Endodermal cell (in vitro differentiated cells): ENCODE results near the gene LRRC2. TPM values are rescaled to one million over a fixed set of nuclear protein-coding genes. Genes with fewer than 3 reads are reported as not detected.
"Not testable (repeated sequence)": the region's sequence is repeated elsewhere in the genome, so short reads cannot be mapped to it uniquely, and the experiment has no call there.

Experiments used
- DNase-seq: peaks from one replicate; pipeline ENCODE4 v3.0.0-alpha.2; 2017
- H3K27ac ChIP-seq: 2 replicates; pipeline ENCODE4 v1.5.1; 2013; ENCODE audit warnings: mild to moderate bottlenecking, low read depth, low read length, moderate library complexity
- H3K27me3 ChIP-seq: 2 replicates; pipeline ENCODE4 v1.6.1; 2013; ENCODE audit warnings: mild to moderate bottlenecking, low read length, moderate library complexity; ENCODE audit not compliant: insufficient read depth, control insufficient read depth, poor library complexity, severe bottlenecking
- H3K36me3 ChIP-seq: 2 replicates; pipeline ENCODE4 v1.7.0; 2013; ENCODE audit warnings: mild to moderate bottlenecking, low read length, moderate library complexity; ENCODE audit not compliant: control insufficient read depth, insufficient read depth
- H3K4me1 ChIP-seq: one replicate; pipeline ENCODE4 v1.7.0; 2013; ENCODE audit warnings: low read length; ENCODE audit not compliant: control insufficient read depth, insufficient read depth
- H3K4me3 ChIP-seq: 2 replicates; pipeline ENCODE4 v1.5.1; 2013; ENCODE audit warnings: mild to moderate bottlenecking, low read length, moderate library complexity
- H3K9ac ChIP-seq: 2 replicates; pipeline ENCODE4 v1.6.1; 2013; ENCODE audit warnings: mild to moderate bottlenecking, low read length, moderate library complexity; ENCODE audit not compliant: poor library complexity, severe bottlenecking; ENCODE audit errors: extremely low read depth
- H3K9me3 ChIP-seq: 2 replicates; pipeline ENCODE4 v1.6.1; 2013; ENCODE audit warnings: mild to moderate bottlenecking, low read length, moderate library complexity; ENCODE audit not compliant: control insufficient read depth
- H3K27ac Mint-ChIP-seq: 2 replicates; pipeline ENCODE4 v1.8.0; 2020; ENCODE audit warnings: mixed read lengths
- H3K27me3 Mint-ChIP-seq: 2 replicates; pipeline ENCODE4 v1.8.0; 2021; ENCODE audit warnings: mild to moderate bottlenecking, mixed read lengths; ENCODE audit not compliant: insufficient read depth
- H3K36me3 Mint-ChIP-seq: 2 replicates; pipeline ENCODE4 v1.8.0; 2020; ENCODE audit warnings: low read depth, mixed read lengths
- H3K4me1 Mint-ChIP-seq: 2 replicates; pipeline ENCODE4 v1.8.0; 2020; ENCODE audit warnings: mixed read lengths
- H3K4me3 Mint-ChIP-seq: 2 replicates; pipeline ENCODE4 v1.8.0; 2020; ENCODE audit warnings: mild to moderate bottlenecking, moderate library complexity, mixed read lengths
- H3K9me3 Mint-ChIP-seq: 2 replicates; pipeline ENCODE4 v1.8.0; 2020; ENCODE audit warnings: mild to moderate bottlenecking, mixed read lengths
- CTCF ChIP-seq: fragments of 200-600 bp; sonication (generic); conservative IDR thresholded peaks from 2 replicates; pipeline ENCODE4 v1.5.0; 2021; ENCODE audit warnings: antibody characterized with exemption, mild to moderate bottlenecking
- WGBS, 2 experiments: methylation state at CpG; one replicate each; pipeline versions ENCODE4 v1.1.5 to v1.1.7; 2013; ENCODE audit warnings: missing lambda C conversion rate in 2 of 2, mixed read lengths in 1 of 2; ENCODE audit not compliant: insufficient coverage in 1 of 2, insufficient read length in 1 of 2; 5-methylcytosine and 5-hydroxymethylcytosine counted together
- total RNA-seq, 2 donors: library from RNA; stranded (reverse); fragmentation: NEBNext Ultra II Directional in 1 of 2; extraction: Animal tissue kit (Norgen Biotek cat#: 25700) in 1 of 2; gene quantifications; 2 replicates in 1 of 2; 3 replicates in 1 of 2; pipeline ENCODE4 v1.2.1, GENCODE V29; 2021

LRRC2 gene
- total RNA-seq, 2 donors from 2014 or later, result 8.9 to 10.2 TPM

GRCh38 chr3:46495901-46496456, 70.1 kb downstream of the LRRC2 start:
- H3K27ac Mint-ChIP-seq, result no peak overlapping the region
- Histone ChIP-seq H3K27ac (no peak overlapping the region), H3K36me3 (no peaks in the 10 kb centered on the region), H3K27me3 (no peaks in the 10 kb centered on the region), H3K4me1 (no peaks in the 10 kb centered on the region), H3K9ac (no peak overlapping the region), H3K9me3 (no peaks in the 10 kb centered on the region), H3K4me3 (no peak overlapping the region)
- H3K4me1 Mint-ChIP-seq, result peaks cover 9% of the 10 kb centered on the region
- peaks cover 16% of the 10 kb centered on the region for H3K9me3 Mint-ChIP-seq
- peaks cover 4% of the 10 kb centered on the region for H3K36me3 Mint-ChIP-seq
- no peak overlapping the region for H3K4me3 Mint-ChIP-seq
- TF ChIP-seq CTCF, result no peak
- H3K27me3 Mint-ChIP-seq, result peaks cover 3% of the 10 kb centered on the region
- WGBS, 2 experiments, result 91 to 98% methylated on average over 5 of the region's 5 CpGs
- no peak for DNase-seq

- not testable (repeated sequence) for H3K9me3 ChIP-seq, H3K4me3 Mint-ChIP-seq, H3K27me3 ChIP-seq, H3K36me3 ChIP-seq, DNase-seq, H3K9ac ChIP-seq, H3K27ac ChIP-seq, H3K27ac Mint-ChIP-seq, H3K27me3 Mint-ChIP-seq, H3K36me3 Mint-ChIP-seq, H3K4me3 ChIP-seq, H3K4me1 ChIP-seq
- WGBS, 2 experiments, result 95% methylated on average over 26 of the region's 33 CpGs; no CpG with 5 or more reads in 1 of the 2 experiments
- Mint-ChIP-seq H3K9me3 (peaks cover 16% of the 10 kb centered on the region), H3K4me1 (peaks cover 12% of the 10 kb centered on the region)
Measured at GRCh38 chr3:46494491-46494890, 71.6 kb downstream of the LRRC2 start.

DNA sequence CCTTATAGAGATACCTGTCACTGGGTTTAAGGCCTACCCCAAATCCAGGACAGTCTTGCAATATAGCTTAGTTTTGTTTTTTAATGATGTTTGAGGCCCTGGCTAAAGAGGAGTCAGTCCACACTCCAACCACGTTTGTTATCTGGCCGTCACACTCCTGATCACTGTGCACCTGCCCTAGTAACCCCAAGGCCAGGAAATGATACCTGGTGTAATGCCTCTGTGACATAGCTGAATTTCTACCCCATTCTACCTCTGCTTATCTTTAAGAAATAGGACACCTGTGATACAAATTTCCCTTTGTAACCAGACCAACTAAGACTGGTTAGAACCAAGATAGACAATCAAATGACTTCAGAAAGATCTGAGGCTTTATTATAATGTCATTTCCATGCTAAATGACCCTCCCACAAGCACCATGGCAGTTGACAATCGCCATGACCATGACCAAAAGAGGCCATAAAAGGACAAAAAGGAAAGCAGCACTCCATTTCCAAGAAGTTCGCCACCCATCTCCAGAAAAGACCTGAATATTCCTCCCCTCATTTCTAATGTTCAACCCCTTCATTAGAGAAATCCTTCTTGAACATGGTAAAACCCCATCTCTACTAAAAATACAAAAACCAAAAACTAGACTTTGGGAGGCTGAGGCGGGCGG, 73.1 kb downstream of the LRRC2 start:
- Histone ChIP-seq H3K27me3 (no peaks in the 10 kb centered on the region), H3K9me3 (no peaks in the 10 kb centered on the region), H3K4me1 (no peaks in the 10 kb centered on the region), H3K27ac (no peak overlapping the region), H3K36me3 (no peaks in the 10 kb centered on the region), H3K9ac (no peak overlapping the region), H3K4me3 (no peak overlapping the region)
- TF ChIP-seq CTCF, result no peak
- peaks cover 17% of the 10 kb centered on the region for H3K4me1 Mint-ChIP-seq
- no peak for DNase-seq
- H3K4me3 Mint-ChIP-seq, result no peak overlapping the region
- H3K27ac Mint-ChIP-seq, result no peak overlapping the region
- peaks cover 3% of the 10 kb centered on the region for H3K27me3 Mint-ChIP-seq
- WGBS, 2 experiments, result 90 to 92% methylated on average over 6 of the region's 6 CpGs
- H3K9me3 Mint-ChIP-seq, result peaks cover 16% of the 10 kb centered on the region
- H3K36me3 Mint-ChIP-seq, result peaks cover 4% of the 10 kb centered on the region
